Measurements from ENCODE around the gene RGS19. TPM values are rescaled to one million over a fixed set of nuclear protein-coding genes. Genes with fewer than 3 reads are reported as not detected.
"Not testable (repeated sequence)": the region's sequence is repeated elsewhere in the genome, so short reads cannot be mapped to it uniquely, and the experiment has no call there.

Gene RGS19
- 10 to 100 TPM; 18.0 to 19.1 TPM for total RNA-seq
- long read RNA-seq, donor 1, transcript RGS19-201 (6 exons, 1,510 nt) = minor isoform, 8 of 27 reads
- long read RNA-seq, donor 1, transcript RGS19-202 (6 exons, 1,593 nt) = major isoform, 9 of 27 reads
- long read RNA-seq, donor 1, partial matches to known transcripts = 7 of 27 reads
- long read RNA-seq, donor 1, other reads (novel, unspliced or antisense) = 3 of 27 reads
- long read RNA-seq, donor 2, transcript RGS19-201 (6 exons, 1,510 nt) = major isoform, 40 of 113 reads
- long read RNA-seq, donor 2, transcript RGS19-202 (6 exons, 1,593 nt) = minor isoform, 26 of 113 reads
- long read RNA-seq, donor 2, partial matches to known transcripts = 11 of 113 reads
- long read RNA-seq, donor 2, other reads (novel, unspliced or antisense) = 35 of 113 reads

DNA sequence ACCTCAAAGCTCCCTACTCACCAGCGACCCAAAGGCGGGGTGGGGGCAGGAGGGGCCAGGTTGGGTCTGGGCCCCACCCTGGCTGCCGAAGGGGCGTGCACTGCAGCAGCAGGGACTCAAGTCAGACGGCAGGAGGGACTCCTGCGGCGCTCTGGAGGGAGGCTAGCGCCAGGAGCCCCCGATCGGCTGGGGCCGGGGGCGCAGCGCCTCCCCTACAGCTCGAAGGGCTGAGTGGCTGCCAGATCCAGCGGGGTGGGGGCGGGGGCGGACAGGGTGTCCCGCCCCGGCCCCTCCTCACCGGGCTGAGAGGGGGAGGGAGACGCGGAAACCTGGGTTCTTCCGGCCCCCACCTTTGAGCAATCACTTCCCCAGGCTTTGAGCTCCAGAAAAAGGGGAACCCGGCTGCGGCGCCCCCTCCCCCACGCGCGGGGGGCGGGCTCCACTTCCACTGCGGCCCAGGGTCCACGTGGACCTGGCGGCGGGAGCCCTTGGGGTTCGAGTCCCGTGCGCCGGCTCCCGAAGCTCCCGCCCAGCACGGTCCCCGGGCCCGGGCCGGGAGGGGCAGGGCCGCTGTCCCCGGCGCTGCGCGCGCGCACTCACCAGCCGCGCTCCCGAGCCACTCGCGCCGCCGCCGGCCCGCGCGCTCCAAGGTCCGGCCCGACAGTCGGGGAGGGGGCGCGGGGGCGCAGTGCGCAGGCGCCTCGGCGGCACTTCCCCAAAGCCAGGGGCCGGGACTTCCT lies at the start of gene RGS19:
Gene RGS19 (minus strand): TSS at position 246 of the 740 bp plus-strand sequence. CDS start 2,632 bp downstream, outside the sequence.
- intact Hi-C loops (cut with DNase I) = no loop called here
- DNase-seq (ENCODE audit: low spot score) = peak; percentile 95

- intact Hi-C loops (cut with DNase I) = loop anchor here in 1 of 2 donors (5.0 kb wide), 1 partner anchor 86 kb away; the partner anchor contains the start of gene C20orf204
- peak; percentile 2 for DNase-seq (ENCODE audit: low spot score)
These were observed 44.2 kb upstream of the RGS19 start for GRCh38 chr20:64123517-64123916.

DNA sequence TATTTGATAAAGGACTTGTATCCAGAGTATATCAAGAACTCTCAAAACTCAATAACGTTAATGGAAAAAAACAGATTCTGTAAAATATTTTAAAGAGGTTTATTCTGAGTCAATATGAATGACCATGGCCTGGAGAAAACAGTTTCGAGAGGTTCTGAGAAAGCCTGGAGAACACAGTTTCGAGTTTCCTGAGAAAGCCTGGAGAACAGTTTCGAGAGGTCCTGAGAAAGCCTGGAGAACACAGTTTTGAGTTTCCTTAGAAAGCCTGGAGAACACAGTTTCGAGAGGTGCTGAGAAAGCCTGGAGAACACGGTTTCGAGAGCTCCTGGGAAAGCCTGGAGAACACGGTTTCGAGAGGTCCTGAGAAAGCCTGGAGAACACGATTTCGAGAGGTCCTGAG lies 43.6 kb upstream of the RGS19 start:
- not testable (repeated sequence) for DNase-seq (ENCODE audit: low spot score)
- intact Hi-C loops (cut with DNase I) = loop anchor here in 1 of 2 donors (5.0 kb wide), 1 partner anchor 86 kb away; the partner anchor contains the start of gene C20orf204

GRCh38 chr20:64121586-64121985 lies 42.3 kb upstream of the RGS19 start:
- intact Hi-C loops (cut with DNase I) = loop anchor here in 1 of 2 donors (5.0 kb wide), 1 partner anchor 84 kb away; the partner anchor contains the start of gene C20orf204
- DNase-seq (ENCODE audit: low spot score) = peak; percentile 29

DNA sequence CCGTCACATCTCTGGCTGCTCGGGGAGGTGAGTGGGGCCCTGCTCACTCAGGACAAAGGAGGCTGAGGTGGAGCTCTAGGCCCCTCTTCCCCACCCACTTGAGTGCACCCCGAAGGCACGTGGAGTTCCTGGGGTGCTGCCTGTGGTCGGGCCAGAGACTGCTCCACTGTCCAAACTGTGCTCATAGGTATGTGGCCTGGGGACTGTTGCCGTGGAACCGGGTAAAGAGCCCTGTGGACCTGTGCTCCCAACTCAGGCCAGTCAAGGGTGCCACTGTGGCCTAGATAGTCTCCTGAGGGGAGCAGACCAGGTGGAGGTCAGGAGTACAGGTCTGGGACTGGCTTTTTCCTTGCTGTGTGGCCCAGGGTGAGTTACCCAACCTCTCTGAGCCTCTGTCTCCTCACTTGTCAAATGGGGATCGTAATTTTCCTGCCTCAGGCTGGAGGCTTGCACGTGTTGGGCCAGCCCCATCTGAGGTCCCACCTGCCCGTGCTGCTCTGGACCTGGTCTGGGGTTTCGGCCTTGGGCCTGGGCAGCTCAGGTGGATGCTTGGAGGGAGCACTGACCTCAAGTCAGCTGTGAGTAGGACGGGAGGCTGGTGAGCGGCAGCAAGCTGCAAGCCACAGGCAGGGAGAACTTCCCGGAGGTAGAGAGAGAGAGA lies 40.5 kb upstream of the RGS19 start:
- DNase-seq (ENCODE audit: low spot score) = peak; percentile 66
- intact Hi-C loops (cut with DNase I) = loop anchor here (5.0 to 10.0 kb wide), 2 partner anchors 83 to 85 kb away; partner anchors contain the start of gene C20orf204 (in 2 of the 2)

- DNase-seq (ENCODE audit: low spot score) = no peak
- intact Hi-C loops (cut with DNase I) = loop anchor here in 1 of 2 donors (10.0 kb wide), 1 partner anchor 84 kb away; the partner anchor contains the start of gene C20orf204
These were observed 40.0 kb upstream of the RGS19 start for GRCh38 chr20:64119301-64119680.

- intact Hi-C loops (cut with DNase I) = loop anchor here in 1 of 2 donors (10.0 kb wide), 1 partner anchor 83 kb away; the partner anchor contains the start of gene C20orf204
- DNase-seq (ENCODE audit: low spot score) = not testable (repeated sequence)
These were observed 38.1 kb upstream of the RGS19 start for GRCh38 chr20:64117432-64117777.

- intact Hi-C loops (cut with DNase I) = loop anchor here in 1 of 2 donors (10.0 kb wide), 1 partner anchor 82 kb away; the partner anchor contains the start of gene C20orf204
- DNase-seq (ENCODE audit: low spot score) = peak; percentile 74
These were observed 37.5 kb upstream of the RGS19 start for GRCh38 chr20:64116541-64117431.

DNA sequence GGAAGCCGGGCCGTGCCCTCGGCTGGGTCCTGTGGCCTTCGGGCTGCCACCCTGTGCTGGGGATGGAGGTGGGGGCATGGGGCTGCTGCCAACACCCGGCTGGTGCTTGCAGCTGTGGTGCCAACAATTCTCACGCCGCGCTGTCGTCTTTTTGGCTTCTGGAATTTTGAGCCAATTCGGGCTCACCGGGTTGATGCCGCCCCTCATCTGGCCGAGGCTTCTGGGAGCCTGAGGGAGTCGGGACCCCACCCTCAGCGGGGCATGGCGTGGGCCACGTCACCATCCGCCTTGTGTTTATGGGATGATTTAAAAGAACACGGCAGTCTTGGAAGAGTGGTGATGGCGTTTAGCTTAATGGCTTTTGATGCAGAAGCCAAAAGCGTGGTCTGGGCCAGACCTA lies 36.7 kb upstream of the RGS19 start:
- intact Hi-C loops (cut with DNase I) = loop anchor here in 1 of 2 donors (10.0 kb wide), 1 partner anchor 81 kb away; the partner anchor contains the start of gene C20orf204
- peak; percentile 74 for DNase-seq (ENCODE audit: low spot score)

- intact Hi-C loops (cut with DNase I) = loop anchor here in 1 of 2 donors (10.0 kb wide), 1 partner anchor 81 kb away; the partner anchor contains the start of gene C20orf204
- peak; percentile 66 for DNase-seq (ENCODE audit: low spot score)
These were observed 36.0 kb upstream of the RGS19 start for GRCh38 chr20:64115171-64115911.

DNA sequence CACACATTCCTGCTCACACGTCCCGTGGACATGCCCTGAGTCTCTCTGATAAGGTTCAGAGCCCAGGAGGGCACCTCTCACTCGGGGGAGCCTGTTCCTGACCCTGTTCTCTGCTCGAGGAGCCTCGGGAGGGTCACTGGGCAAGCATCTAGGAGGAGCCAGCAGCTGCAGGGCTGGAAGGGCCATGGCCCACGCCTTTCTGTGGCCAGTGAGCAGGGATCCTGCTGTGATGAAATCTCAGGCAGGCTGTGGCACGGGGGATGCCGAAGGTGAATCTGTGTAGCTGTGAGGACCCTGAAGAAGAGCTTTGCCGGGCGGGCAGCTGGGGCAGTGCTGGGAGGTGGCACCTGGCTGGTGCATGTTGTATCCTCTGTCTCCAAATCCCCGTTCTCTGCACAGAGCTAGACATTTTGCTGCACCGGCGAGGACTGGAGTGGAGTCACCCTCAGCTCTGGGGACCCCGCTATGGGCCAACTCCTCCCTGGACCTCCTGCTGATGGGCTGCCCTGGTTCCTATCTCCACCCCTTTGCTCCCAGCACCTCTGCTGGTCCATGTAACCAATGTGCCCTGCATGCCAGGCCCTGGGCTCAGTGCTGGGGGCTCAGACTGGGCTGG lies 35.1 kb upstream of the RGS19 start:
- DNase-seq (ENCODE audit: low spot score) = peak; percentile 67
- intact Hi-C loops (cut with DNase I) = loop anchor here in 1 of 2 donors (10.0 kb wide), 1 partner anchor 80 kb away; the partner anchor contains the start of gene C20orf204

DNA sequence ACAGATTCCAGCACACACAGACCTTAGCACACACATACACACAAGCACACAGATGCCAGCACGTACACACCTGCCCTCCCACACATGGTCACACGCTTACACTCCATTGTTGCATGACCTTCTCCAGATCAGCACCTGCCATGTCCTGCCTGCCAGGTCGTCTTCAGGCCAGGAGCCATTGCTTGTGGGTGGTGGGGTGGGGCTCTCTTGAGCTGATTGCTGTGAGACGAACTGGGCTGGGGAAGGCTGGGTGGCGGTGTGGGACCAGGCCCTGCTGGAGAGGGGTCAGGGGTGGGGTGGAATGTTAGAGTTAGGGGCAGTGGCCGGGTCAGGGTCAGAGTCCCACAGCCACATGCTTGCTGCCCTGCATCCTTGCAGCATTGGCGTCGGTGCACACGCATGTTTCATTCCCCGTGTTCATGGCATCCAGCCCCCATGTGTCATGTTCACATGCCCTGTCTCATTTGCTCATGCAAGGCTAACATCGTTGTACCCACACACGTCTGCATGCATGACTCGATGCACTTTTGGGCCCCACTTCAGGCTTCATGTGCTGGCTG lies 34.6 kb upstream of the RGS19 start:
- intact Hi-C loops (cut with DNase I) = loop anchor here in 1 of 2 donors (10.0 kb wide), 1 partner anchor 79 kb away; the partner anchor contains the start of gene C20orf204
- peak; percentile 57 for DNase-seq (ENCODE audit: low spot score)

- intact Hi-C loops (cut with DNase I) = loop anchor here in 1 of 2 donors (10.0 kb wide), 1 partner anchor 79 kb away; the partner anchor contains the start of gene C20orf204
- peak; percentile 41 for DNase-seq (ENCODE audit: low spot score)
These were observed 34.1 kb upstream of the RGS19 start for GRCh38 chr20:64113444-64113775.

DNA sequence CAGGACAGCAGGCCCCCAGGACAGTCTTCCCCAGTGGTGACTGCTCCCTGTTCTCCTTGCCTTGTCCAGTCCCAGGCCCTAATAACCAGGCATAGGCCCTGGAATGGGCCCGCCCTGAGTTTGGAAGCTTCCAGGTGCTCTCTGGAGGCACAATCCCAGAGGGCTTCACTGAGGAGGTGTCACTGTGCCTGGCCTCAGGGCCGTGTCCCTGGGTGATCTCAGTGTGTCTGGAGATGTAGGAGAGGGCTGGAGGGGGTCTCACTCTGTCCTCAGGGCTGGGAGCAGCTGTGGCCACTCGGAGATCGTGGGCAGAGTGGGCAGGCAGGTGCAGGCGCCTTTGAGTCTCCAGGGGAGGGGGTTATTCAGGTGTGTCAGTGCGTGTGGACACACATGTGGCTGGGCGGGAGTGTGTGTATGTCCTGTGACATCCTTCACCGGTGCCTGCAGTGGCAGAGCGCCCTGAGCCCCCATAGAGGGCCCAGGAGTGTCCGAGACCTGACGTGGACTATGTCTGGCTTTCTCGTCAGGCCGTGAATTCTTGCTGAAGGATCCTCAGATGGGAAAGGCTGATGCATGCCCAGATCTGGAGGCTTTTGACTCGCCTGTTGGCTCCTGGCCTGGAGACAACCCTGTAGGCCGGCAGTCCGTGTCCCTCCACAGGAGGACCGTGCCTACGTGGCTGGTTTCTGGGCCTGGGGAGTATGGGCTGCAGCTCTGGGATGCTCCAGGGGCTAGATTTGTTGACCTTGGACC lies 33.5 kb upstream of the RGS19 start:
- peak; percentile 73 for DNase-seq (ENCODE audit: low spot score)
- intact Hi-C loops (cut with DNase I) = loop anchor here in 1 of 2 donors (10.0 kb wide), 1 partner anchor 78 kb away; the partner anchor contains the start of gene C20orf204

DNA sequence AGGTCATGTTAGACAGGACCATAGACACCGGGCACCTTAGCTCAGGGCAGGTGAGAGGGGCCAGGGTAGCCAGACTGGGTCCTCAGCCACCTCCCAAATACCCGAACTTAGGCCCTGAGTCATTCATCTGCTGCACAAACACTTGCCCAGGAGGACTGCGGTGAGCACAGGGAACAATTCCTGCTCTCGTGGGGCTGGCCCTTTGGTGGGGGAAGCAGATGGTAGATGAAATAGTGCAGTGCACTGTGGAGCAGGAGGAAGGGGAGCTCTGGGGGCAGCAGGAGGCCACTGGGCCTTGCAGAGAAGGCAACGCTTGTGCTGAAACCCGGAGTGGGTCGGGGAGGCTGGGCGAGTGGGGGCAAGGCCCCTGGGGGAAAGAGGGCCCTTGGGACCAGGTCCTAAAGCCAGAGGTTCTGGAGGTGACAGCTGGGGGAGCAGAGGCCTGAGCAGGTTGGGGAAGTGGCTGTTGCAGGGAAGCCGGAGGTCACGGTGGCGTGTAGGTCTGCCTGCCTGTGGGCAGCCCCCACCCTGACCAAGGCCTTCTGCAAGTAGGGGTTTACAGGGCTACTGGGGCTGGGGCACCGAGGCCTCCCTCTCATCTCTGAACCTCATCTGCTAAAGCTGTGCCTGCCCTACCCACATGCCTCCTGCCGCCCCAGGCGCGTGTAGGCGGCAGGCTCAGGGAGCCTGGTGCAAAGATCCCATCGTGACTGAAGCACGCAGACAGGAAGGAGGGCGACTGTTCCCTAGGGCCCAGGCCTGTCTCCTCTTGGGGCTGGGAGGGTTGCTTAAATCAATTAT lies 32.7 kb upstream of the RGS19 start:
- peak; percentile 80 for DNase-seq (ENCODE audit: low spot score)
- intact Hi-C loops (cut with DNase I) = loop anchor here in 1 of 2 donors (10.0 kb wide), 1 partner anchor 77 kb away; the partner anchor contains the start of gene C20orf204
